Spleen (tissue), 11 donors: ENCODE results near the gene NBL1. TPM values are rescaled to one million over a fixed set of nuclear protein-coding genes. Genes with fewer than 3 reads are reported as not detected.

ENCODE experiments used
- DNase-seq: peaks from one replicate; pipeline ENCODE4 v3.0.0-alpha.2; 2020
- H3K27ac ChIP-seq, 8 donors: fragments of 200-600 bp; sonication (generic) in 7 of 8; 1 replicate in 4 of 8; 2 replicates in 4 of 8; pipeline versions ENCODE4 v1.5.0 to v1.8.0; 2016 to 2021; ENCODE audit warnings: inconsistent platforms in 4 of 8, mild to moderate bottlenecking in 4 of 8, moderate library complexity in 1 of 8
- H3K27me3 ChIP-seq, 7 donors: fragments of 200-600 bp; sonication (generic) in 6 of 7; replicated peaks in 1 of 7; 1 replicate in 4 of 7; 2 replicates in 3 of 7; pipeline versions ENCODE4 v1.5.0 to v1.8.0; 2016 to 2021; ENCODE audit warnings: inconsistent platforms in 3 of 7, mild to moderate bottlenecking in 1 of 7
- H3K36me3 ChIP-seq, 6 donors: fragments of 200-600 bp; sonication (generic) in 5 of 6; 1 replicate in 4 of 6; 2 replicates in 2 of 6; pipeline versions ENCODE4 v1.5.0 to v1.8.0; 2016 to 2021; ENCODE audit warnings: inconsistent platforms in 2 of 6
- H3K4me1 ChIP-seq, 6 donors: fragments of 200-600 bp; sonication (generic) in 5 of 6; 1 replicate in 3 of 6; 2 replicates in 3 of 6; pipeline versions ENCODE4 v1.5.0 to v1.8.0; 2016 to 2021; ENCODE audit warnings: inconsistent platforms in 3 of 6
- H3K4me3 ChIP-seq, 8 donors: fragments of 200-600 bp; sonication (generic) in 7 of 8; 1 replicate in 4 of 8; 2 replicates in 4 of 8; pipeline versions ENCODE4 v1.5.0 to v1.8.0; 2016 to 2021; ENCODE audit warnings: inconsistent platforms in 4 of 8, mild to moderate bottlenecking in 4 of 8, moderate library complexity in 2 of 8
- H3K9me3 ChIP-seq, 8 donors: fragments of 200-600 bp; sonication (generic) in 7 of 8; 1 replicate in 4 of 8; 2 replicates in 4 of 8; pipeline versions ENCODE4 v1.5.0 to v1.8.0; 2016 to 2021; ENCODE audit warnings: inconsistent platforms in 4 of 8
- CTCF ChIP-seq, 11 experiments: fragments of 200-600 bp in 7 of 11; fragments of 450-650 bp in 4 of 11; sonication (generic) in 4 of 11; IDR thresholded peaks in 8 of 11; conservative IDR thresholded peaks in 3 of 11; 1 replicate in 7 of 11; 2 replicates in 4 of 11; pipeline versions ENCODE4 v1.4.0 to v1.8.0; 2016 to 2021; ENCODE audit warnings: antibody characterized with exemption in 11 of 11, inconsistent platforms in 4 of 11, mild to moderate bottlenecking in 1 of 11
- POLR2A ChIP-seq, 3 donors: fragments of 450-650 bp; IDR thresholded peaks; one replicate each; pipeline ENCODE4 v1.5.1; 2017; ENCODE audit warnings: antibody characterized with exemption in 3 of 3, mild to moderate bottlenecking in 1 of 3
- POLR2AphosphoS5 ChIP-seq, 3 donors: sonication (generic); formaldehyde crosslinking; IDR thresholded peaks; one replicate each; pipeline ENCODE4 v1.5.1; 2017; ENCODE audit warnings: antibody characterized with exemption in 3 of 3
- WGBS, 5 donors: extraction: QIAGEN DNeasy Blood & Tissue Kit in 3 of 5; methylation state at CpG; one replicate each; pipeline versions ENCODE4 v1.1.5 to v1.1.7; 2013 to 2018; 5-methylcytosine and 5-hydroxymethylcytosine counted together
- intact Hi-C: fragments of 100-400 bp; cut with DNase I; formaldehyde crosslinking; loops from one replicate; pipeline ENCODE4 v1.15.0; 2023; ENCODE audit warnings: low total_unique reads
- polyA plus RNA-seq, 3 donors: library from polyadenylated mRNA; stranded (reverse); fragments of 200-250 nt; gene quantifications; one replicate each; pipeline ENCODE4 v1.2.1, GENCODE V29; 2013
- total RNA-seq, 7 donors: library from RNA; depleted of rRNA in 3 of 7; stranded (reverse); fragments of >200 nt in 3 of 7; fragmentation: NEBNext Ultra II Directional in 4 of 7; extraction: Animal tissue kit (Norgen Biotek cat#: 25700) in 4 of 7; gene quantifications; one replicate each; pipeline versions ENCODE4 v1.1.0 to v1.2.1, GENCODE V29; 2016 to 2021
- donor health status: healthy with polysubstance abuse.
- donor health status: DM: no; HTN: no; CAD: no; lungs with moderate emphysema.
- donor health status: DM: no; HTN: no; CAD: no.
- donor health status: Bipolar disorder and iron deficiency.
- donor health status: healthy.
- donor health status: DM: no; HTN: no; CAD: no.
- donor health status: DM: yes; HTN: yes; CAD: no.

Gene NBL1
- total and polyA plus RNA-seq, 10 donors, result 9.9 to 50.1 (median 17.6) TPM

GRCh38 chr1:19597496-19598309, 46.4 kb upstream of the NBL1 start:
- Histone ChIP-seq H3K9me3 (no peaks in the 10 kb centered on the region), H3K4me1 (peaks cover 25 to 68% (median 42%) of the 10 kb centered on the region in 6 donors), H3K4me3 (peak overlapping the region; percentile 65 to 99 (median 86)), H3K27ac (peak overlapping the region; percentile 93 to 97 (median 95)), H3K27me3 (no peaks in the 10 kb centered on the region), H3K36me3 (peaks cover 0 to 21% (median 0%) of the 10 kb centered on the region in 6 donors)
- intact Hi-C loops, result loop anchor here (10.0 kb wide), 1 partner anchor 113 kb away; the partner anchor contains the start of gene CAPZB
- DNase-seq, result no peak
- TF ChIP-seq POLR2AphosphoS5 (IDR thresholded peaks at IDR 0.05), result no peak
- no peak for TF ChIP-seq CTCF (IDR thresholded peaks at IDR 0.05 in 8 of 11, conservative IDR thresholded peaks at IDR 0.05 in 3 of 11)
- no peak for TF ChIP-seq POLR2A (IDR thresholded peaks at IDR 0.05)
- 15 to 19% (median 18%) methylated on average over 18 of the region's 18 CpGs for WGBS, 5 donors

DNA sequence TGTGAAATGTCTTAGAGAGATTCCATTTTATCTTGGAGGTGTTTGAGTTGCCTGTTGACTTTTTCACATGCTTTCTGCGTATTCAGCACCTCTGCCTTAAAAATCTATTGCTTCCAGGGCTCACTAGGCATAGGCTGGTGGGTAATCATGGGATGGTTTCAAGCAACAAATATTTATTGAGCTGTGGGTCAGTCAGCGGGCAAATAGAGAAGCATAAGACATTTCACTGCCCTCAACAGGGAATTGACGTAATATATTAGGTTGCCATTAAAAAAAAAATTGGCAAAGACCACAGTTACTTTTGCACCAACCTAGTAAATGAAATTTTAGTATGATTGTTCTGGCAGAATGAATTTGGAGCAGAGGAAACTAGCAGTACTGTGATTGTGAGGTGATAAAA, 44.3 kb upstream of the NBL1 start:
- DNase-seq, result no peak
- intact Hi-C loops, result loop anchor here (10.0 kb wide), 1 partner anchor 115 kb away; the partner anchor contains the start of gene CAPZB
- Histone ChIP-seq H3K36me3 (peaks cover 0 to 38% (median 0%) of the 10 kb centered on the region in 6 donors), H3K4me3 (no peak overlapping the region), H3K4me1 (peaks cover 25 to 86% (median 47%) of the 10 kb centered on the region in 6 donors), H3K27ac (peak overlapping the region in 1 of 8 donors; percentile 48), H3K9me3 (no peaks in the 10 kb centered on the region), H3K27me3 (no peaks in the 10 kb centered on the region)
- WGBS, 5 donors, result 83 to 97% (median 95%) methylated on average over 3 of the region's 3 CpGs
- TF ChIP-seq CTCF (IDR thresholded peaks at IDR 0.05 in 8 of 11, conservative IDR thresholded peaks at IDR 0.05 in 3 of 11), result no peak
- TF ChIP-seq POLR2A (IDR thresholded peaks at IDR 0.05), result no peak
- TF ChIP-seq POLR2AphosphoS5 (IDR thresholded peaks at IDR 0.05), result no peak

DNA sequence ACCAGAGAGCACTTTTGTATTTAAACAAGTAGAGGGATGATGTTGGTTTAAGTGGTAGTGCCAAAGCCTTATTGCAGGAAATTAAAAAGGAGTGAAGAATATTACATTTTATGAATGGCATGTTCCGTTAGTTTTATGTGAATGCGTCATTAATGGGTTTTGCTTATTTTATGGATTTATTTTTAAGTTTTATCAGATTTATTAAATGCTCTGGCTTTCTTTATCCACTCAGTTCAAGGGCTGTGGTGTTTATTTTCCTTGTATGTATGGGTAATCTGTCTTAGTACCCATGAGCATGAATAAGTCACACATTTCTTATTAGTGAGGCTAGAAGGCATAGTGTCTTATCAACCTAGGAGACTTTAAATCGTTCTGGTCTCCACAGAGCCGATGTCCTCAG, 41.6 kb upstream of the NBL1 start:
- TF ChIP-seq CTCF (IDR thresholded peaks at IDR 0.05 in 8 of 11, conservative IDR thresholded peaks at IDR 0.05 in 3 of 11) (no peak), POLR2A (IDR thresholded peaks at IDR 0.05) (no peak), POLR2AphosphoS5 (IDR thresholded peaks at IDR 0.05) (no peak)
- no peak overlapping the region for H3K4me3 ChIP-seq
- H3K9me3 ChIP-seq, result no peaks in the 10 kb centered on the region
- H3K36me3 ChIP-seq, result peaks cover 0 to 38% (median 0%) of the 10 kb centered on the region in 6 donors
- peaks cover 17 to 97% (median 58%) of the 10 kb centered on the region in 6 donors for H3K4me1 ChIP-seq
- WGBS, 5 donors, result 92 to 97% (median 94%) methylated on average over 4 of the region's 4 CpGs
- intact Hi-C loops, result no loop called here
- no peak for DNase-seq
- H3K27ac ChIP-seq, result no peak overlapping the region
- no peaks in the 10 kb centered on the region for H3K27me3 ChIP-seq

- no peak for DNase-seq
- 62 to 83% (median 68%) methylated on average over 1 of the region's 1 CpG for WGBS, 5 donors
- no peak overlapping the region for H3K4me3 ChIP-seq
- peak overlapping the region in 1 of 8 donors; percentile 19 for H3K27ac ChIP-seq
- TF ChIP-seq POLR2A (IDR thresholded peaks at IDR 0.05) (no peak), CTCF (IDR thresholded peaks at IDR 0.05 in 8 of 11, conservative IDR thresholded peaks at IDR 0.05 in 3 of 11) (no peak), POLR2AphosphoS5 (IDR thresholded peaks at IDR 0.05) (no peak)
- intact Hi-C loops, result no loop called here
- H3K4me1 ChIP-seq, result peaks cover 0 to 64% (median 31%) of the 10 kb centered on the region in 6 donors
- no peaks in the 10 kb centered on the region for H3K27me3 ChIP-seq
- H3K36me3 ChIP-seq, result peaks cover 0 to 42% (median 2%) of the 10 kb centered on the region in 6 donors
- no peaks in the 10 kb centered on the region for H3K9me3 ChIP-seq
These were observed 38.1 kb upstream of the NBL1 start for GRCh38 chr1:19605967-19606366.
